HG03558 (cell line): ENCODE data around the gene THBS3.
"Not testable (repeated sequence)": the region's sequence is repeated elsewhere in the genome, so short reads cannot be mapped to it uniquely, and the experiment has no call there.

Source experiments
- ATAC-seq: cut with Tn5 transposase; IDR thresholded peaks from one replicate; pipeline ENCODE4 v1.9.1; 2021; ENCODE audit warnings: moderate number of reproducible peaks; ENCODE audit not compliant: unreplicated experiment; ENCODE audit errors: extremely low read depth

The THBS3 gene

GRCh38 chr1:155192346-155193274, 15.1 kb downstream of the THBS3 start:
- no peak for ATAC-seq

- ATAC-seq, result no peak
Measured at GRCh38 chr1:155191904-155192303, 15.8 kb downstream of the THBS3 start.

DNA sequence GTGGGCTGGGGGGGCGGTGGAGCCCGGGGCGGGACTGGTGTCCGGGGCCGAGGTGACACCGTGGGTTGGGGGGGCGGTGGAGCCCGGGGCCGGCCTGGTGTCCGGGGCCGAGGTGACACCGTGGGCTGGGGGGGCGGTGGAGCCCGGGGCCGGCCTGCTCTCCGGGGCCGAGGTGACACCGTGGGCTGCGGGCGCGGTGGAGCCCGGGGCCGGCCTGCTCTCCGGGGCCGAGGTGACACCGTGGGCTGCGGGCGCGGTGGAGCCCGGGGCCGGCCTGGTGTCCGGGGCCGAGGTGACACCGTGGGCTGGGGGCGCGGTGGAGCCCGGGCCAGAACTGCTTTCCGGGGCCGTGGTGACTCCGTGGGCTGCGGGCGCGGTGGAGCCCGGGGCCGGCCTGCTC, 17.8 kb downstream of the THBS3 start:
- ATAC-seq, result not testable (repeated sequence)

DNA sequence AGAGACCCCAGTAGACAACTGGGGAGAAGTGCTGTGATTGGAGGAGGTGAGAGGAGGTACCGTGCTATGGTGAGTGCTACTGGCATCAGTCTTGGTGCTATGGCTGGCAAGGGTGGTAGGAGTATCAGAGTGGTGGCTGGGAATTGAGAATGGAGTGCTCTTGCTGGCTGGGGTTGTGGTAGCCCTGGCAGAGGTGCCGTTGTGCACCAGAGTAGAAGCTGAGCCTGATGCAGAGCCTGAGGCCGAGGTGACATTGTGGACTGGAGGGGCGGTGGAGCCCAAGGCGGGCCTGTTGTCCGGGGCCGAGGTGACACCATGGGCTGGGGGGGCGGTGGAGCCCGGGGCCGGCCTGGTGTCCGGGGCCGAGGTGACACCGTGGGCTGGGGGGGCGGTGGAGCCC, 19.4 kb downstream of the THBS3 start:
- no peak for ATAC-seq

GRCh38 chr1:155187456-155187891, 20.2 kb downstream of the THBS3 start:
- no peak for ATAC-seq

DNA sequence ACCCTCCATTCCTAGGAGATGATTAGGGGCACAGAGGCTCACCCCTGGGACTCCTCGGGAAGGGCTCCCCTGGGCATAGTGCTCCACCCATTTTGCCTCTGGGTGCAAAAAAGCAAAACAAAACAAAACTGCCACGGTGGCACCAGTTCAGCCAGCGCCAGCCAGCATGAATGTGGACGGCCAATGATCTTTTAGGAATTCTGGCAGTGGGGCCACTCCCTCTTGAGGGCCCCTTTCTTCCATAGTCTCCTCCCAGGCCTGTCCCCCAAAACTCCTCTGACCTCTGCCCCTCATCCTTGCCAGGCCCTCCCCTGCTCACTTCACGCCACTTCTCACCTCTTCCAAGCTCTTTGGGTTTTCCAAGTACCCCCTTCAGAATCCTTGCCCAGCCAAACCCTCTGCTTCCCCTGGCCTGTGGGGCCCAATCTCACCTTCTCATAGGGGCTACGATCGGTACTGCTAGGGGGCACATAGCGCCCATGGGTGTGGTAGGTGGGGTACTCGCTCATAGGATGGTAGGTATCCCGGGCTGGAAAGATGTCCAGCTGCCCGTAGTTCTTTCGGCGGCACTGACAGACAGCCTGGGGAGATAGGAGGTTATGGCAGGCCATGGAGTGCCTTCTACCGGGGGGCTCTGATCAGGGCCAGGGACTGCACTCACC, 20.8 kb downstream of the THBS3 start:
- no peak for ATAC-seq

DNA sequence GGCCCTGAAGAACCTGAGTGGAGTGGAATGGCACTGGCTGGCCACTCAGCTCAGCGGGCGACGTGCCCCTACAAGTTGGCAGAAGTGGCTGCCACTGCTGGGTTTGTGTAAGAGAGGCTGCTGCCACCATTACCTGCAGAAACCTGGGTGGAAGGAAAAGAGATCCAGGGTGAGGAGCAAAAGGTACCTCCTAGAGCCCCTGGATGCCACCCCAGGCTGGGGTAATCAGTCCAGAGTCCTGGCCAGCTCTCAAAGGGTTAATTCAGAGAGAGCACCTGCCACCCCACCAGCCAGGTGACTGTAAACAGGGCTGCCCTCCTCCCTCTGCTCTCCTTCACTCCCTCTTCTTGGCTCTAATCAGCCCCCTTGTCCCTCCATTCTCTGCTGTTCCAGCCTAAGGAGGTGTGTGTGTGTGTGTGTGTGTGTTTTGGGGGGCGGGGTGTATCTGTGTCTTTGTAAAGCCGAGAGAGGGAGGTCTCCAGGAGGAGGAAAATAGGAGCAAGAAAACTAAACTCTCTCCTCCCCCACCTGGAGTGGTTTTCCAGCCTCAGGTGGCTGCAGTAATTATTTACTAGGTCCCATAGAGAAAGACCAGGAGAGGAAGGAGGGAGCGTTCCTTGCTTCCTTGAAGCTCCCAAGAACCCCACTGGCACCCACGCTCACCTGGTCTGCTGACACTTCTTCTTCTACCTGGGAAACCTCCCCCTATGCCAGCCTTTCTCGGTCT, 21.5 kb downstream of the THBS3 start:
- ATAC-seq, result no peak

GRCh38 chr1:155185783-155186066, 22.0 kb downstream of the THBS3 start:
- no peak for ATAC-seq

DNA sequence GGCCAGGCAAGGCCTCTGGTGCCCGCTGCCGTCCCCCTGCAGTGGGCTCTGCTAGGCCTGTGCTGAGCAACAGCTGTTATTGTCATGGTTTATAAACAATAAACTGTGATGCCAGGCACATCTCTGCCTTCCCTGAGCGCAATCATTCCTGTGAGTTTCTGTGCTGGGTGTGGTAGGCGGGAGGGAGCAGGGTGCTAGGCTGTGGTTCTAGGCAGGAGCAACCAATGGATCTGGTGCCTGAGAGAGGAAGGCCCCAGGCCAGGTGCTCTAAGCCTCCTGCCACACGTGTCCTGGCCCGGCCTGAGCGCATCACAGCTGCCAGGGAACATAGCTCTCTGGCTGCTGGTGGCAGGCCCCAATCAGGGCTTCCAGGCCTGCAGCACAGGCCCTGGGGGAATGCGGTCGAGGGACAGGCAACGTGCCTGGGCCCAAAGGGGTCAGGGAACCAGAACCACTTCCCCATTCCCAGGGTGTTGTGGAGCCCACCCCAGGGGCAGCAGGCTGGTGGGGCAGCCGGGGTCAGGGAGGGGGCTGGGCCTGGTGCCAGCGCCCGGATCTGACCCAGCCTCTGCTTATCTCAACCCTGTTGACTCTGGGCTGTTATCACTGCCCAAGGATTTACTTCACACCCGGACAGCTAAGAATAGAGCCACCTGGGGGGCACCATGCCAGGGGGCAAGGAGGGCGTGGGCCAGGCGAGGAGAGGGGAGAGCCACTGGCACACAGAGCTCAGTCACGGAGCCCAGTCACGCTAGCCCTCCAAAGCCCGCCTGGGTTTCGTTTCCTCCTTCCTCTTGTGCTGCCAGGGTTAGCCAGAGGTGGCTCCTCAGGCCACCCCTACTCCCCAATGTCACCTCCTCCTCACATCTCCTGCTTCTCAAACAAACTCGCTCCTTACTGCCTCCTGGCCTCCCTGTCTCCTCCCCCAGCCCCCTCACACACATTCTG, 22.6 kb downstream of the THBS3 start:
- no peak for ATAC-seq

DNA sequence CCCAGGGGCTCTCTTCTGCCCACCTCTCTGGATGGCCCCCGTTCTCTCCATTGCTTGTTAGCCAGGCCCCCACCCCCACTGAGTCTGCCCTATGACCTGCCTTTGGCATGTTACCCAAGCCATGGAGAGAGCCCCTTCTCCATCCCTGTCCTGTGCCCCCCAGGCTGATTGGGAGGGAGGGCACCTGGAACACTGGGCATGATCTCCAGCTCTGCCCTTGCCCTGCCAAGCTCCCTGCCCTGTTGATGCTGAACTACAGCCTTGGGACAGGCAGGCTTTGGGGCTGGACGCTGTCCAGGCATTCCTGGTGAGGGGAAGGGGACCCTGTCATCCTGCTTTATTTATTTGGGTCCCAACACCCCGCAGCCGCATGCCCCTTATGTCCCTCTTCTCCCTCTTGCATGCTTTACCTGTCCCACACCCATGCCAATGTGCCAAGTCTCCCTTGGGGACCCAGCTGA, 23.3 kb downstream of the THBS3 start:
- ATAC-seq, result no peak

DNA sequence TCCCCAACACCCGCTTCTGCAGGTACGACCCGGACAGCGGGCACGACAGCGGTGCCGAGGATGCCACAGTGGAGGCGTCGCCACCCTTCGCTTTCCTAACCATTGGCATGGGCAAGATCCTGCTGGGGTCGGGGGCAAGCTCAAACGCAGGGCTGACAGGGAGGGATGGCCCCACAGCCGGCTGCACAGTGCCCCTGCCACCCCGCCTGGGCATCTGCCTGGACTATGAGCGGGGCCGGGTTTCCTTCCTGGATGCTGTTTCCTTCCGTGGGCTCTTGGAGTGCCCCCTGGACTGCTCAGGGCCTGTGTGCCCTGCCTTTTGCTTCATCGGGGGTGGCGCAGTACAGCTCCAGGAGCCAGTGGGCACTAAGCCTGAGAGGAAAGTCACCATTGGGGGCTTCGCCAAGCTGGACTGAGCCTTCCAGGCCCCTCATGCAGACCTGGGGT, 23.9 kb downstream of the THBS3 start:
- ATAC-seq, result no peak

DNA sequence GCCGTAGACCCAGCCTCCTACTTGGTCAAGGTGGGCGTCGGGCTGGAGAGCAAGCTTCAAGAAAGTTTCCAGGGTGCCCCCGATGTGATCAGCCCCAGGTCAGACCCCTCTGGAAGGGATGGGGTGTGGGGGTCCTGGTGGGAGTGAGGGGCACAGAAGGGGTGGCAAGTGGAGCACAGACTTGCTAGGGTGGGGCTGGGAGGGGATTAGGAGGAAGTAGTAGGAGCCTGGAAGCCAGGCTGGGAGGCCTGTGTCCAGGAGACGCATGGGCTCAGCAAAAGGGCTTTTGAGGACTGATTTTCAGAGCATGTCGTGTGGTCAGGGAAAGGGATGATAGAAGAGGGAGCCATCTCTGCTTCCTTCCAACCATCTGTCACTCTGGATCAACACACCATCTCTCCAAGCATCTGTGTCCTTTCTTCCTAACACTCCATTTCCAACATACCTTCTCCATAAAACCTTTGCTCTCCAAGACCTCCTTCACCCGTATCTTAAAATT, 25.6 kb downstream of the THBS3 start:
- no peak for ATAC-seq

- ATAC-seq, result no peak
Measured at GRCh38 chr1:155181371-155182051, 26.2 kb downstream of the THBS3 start.

DNA sequence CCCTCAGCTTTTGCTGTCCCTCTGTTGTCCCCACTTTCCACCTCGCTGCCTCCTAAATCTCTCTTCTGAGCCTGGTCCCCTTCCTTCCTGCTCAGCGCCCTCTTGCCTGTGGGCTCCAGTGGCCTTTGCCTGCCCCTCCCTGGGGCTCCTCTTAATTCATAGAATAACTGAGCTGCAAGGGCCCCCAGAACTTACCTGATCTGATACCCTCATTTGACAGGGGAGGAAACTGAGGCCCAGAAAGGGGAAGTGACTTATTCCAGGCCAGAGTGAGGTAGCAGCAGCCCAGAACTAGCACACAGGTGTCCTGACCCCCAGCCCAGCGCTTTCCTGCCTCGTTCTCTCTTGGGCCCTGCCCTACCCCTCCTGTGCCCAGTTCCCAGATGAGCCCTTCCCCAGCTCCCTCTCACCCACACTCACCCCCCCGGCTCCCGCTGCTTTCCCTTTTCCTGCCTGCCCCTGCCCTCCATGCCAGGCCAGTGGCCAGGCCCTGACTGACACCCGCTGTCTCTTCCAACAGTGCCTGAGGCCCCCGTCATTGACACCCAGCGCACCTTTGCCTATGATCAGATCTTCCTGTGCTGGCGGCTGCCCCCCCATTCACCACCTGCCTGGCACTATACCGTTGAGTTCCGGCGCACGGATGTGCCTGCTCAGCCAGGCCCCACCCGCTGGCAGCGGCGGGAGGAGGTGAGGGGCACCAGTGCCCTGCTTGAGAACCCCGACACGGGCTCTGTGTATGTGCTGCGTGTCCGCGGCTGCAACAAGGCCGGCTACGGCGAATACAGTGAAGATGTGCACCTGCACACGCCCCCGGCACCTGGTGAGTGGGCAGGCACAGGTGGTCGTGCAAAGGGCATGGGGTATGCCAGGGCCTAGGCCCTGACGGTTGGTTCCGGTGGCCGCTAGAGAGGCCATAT, 28.3 kb downstream of the THBS3 start:
- ATAC-seq, result no peak

GRCh38 chr1:155178441-155179111, 29.1 kb downstream of the THBS3 start:
- ATAC-seq, result no peak

DNA sequence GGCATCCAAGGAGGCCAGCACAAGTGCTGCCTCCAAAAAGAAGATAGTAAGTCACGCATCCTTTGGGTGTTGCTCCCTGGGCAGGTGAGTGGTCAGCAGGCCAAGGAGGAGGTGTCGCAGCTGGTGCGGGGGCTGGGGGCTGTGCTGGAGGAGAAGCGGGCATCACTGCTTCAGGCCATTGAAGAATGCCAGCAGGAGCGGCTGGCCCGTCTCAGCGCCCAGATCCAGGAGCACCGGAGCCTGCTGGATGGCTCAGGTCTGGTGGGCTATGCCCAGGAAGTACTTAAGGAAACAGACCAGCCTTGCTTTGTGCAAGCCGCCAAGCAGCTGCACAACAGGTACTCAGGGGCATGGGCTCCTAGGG, 29.8 kb downstream of the THBS3 start:
- ATAC-seq, result no peak

GRCh38 chr1:155177192-155177917, 30.3 kb downstream of the THBS3 start:
- ATAC-seq, result no peak
